ENCODE data around the gene BZW2.

BZW2 gene

DNA sequence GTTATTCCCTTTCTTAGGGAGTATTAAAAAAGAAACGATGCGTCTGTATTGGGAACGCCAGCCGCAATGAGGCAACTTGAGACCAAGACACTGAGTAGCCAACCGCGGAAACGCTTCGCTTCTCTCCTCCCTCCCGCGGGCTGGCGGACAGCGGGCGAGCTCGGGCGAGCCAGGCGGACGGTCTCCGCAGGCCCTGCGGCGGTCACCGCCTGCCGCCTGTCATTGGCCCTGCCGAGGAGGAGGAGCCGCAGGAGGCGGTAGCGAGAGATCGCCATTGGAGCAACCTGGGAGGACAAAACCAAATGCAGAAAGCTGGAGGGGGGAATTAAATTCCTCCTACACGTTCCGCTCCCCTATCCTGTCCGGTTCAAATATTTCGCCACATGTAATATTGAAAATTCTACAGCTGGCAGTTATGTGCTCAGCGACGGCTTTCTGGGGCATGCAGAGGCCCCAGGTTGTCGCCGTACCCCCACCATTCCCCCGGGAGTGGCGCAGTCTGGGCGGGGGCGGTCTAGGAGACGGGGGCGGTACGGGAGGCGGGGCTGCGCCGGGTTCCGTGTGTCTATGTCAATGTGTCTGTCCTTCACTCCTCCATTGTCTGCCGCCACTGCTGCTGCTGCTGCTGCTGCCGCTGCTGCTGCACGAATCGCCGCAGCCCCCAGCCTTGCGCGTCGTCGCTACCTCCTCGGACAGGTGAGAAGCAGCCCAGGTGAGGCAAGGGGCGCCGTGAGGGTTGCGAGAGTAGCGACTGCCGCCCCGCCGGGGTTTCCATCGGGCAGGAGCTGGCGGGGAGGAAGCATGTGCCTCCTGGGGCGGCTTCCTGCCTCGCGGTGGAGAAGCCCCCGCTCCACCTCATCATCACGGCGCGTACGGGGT is at the start of gene BZW2, which contains the start of gene ANKMY2:
Gene BZW2 (plus strand): TSS at position 589 of the 879 bp plus-strand sequence. CDS start 19,263 bp downstream, outside the sequence.
Gene ANKMY2 (minus strand): TSS at position 162 of the 879 bp plus-strand sequence. CDS start 181 bp downstream, outside the sequence.
- in situ Hi-C loops (cut with HindIII; ENCODE audit: low sequenced_read_pairs): no loop called here
- TF ChIP-seq, protein P1, sequence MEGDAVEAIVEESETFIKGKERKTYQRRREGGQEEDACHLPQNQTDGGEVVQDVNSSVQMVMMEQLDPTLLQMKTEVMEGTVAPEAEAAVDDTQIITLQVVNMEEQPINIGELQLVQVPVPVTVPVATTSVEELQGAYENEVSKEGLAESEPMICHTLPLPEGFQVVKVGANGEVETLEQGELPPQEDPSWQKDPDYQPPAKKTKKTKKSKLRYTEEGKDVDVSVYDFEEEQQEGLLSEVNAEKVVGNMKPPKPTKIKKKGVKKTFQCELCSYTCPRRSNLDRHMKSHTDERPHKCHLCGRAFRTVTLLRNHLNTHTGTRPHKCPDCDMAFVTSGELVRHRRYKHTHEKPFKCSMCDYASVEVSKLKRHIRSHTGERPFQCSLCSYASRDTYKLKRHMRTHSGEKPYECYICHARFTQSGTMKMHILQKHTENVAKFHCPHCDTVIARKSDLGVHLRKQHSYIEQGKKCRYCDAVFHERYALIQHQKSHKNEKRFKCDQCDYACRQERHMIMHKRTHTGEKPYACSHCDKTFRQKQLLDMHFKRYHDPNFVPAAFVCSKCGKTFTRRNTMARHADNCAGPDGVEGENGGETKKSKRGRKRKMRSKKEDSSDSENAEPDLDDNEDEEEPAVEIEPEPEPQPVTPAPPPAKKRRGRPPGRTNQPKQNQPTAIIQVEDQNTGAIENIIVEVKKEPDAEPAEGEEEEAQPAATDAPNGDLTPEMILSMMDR (IDR thresholded peaks at IDR 0.05; ENCODE audit: low read depth, low read length, missing control alignments): no peak
- peak within 1 kb of the TSS; percentile 91 for H3K4me3 ChIP-seq (ENCODE audit: low read depth, low read length)
- peak; percentile 91 for DNase-seq (ENCODE audit: low read depth)

DNA sequence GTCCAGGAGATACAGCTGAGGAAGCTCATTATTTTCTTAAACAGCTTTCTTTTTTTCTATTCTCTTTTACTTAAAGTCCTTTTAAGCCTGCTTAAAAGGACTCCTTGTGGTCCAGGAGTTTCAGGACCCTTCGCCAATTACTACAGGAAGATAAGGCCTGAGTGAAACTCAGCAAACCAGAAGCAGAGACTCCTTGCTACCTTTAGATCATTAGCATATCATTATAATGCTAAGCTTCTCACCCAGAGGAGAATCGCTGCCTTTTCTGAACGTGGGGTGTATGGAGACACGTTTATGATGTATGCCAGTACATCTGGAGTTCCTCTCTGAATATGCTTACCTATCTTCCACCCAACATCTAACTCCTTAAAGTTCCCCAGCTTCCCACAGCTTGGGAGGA is 48.0 kb upstream of the BZW2 start:
- no peak for DNase-seq (ENCODE audit: low read depth)
- in situ Hi-C loops (cut with HindIII; ENCODE audit: low sequenced_read_pairs): no loop called here
- TF ChIP-seq, protein P1 (IDR thresholded peaks at IDR 0.05; ENCODE audit: low read depth, low read length, missing control alignments): no peak
- H3K4me3 ChIP-seq (ENCODE audit: low read depth, low read length): no peak overlapping the region

DNA sequence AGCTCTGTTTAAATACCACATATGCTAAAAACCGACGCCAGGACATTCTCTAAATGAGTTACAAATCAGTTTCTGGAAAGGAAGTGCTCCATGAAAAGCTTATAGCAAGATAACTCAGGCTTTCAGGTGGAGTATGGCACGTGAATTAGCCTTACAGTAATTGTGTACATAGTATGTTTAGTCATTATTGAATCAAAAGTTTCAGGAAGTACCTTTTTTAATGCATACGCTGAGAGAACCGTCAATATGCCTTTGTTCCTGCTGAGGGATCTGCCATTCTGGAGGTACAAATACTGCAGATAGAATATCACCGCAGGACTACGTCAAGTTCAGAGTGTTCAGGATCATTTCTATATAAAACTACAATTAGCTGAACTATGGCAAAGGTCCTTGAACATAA is 46.1 kb upstream of the BZW2 start:
- no peak for DNase-seq (ENCODE audit: low read depth)
- TF ChIP-seq, protein P1 (IDR thresholded peaks at IDR 0.05; ENCODE audit: low read depth, low read length, missing control alignments): no peak
- H3K4me3 ChIP-seq (ENCODE audit: low read depth, low read length): no peak overlapping the region
- in situ Hi-C loops (cut with HindIII; ENCODE audit: low sequenced_read_pairs): no loop called here

DNA sequence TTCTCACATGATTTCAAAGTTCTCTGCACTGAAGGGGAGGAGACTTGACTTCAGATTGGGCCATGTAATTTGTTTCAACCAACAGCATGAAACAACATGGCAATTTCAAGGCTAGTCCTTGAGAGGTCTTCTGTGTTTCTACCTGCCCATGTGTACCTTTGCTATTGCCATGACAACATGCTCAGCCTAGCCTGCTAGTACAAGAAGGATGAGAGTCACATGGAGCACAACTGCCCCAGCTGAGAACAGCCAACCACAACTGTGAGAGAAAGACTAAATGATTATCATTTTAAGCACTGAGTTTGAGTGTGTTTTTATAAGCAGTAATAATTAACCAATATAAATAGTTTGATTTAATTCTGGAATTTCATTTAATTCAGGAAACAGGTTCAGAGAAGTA is 42.3 kb upstream of the BZW2 start:
- DNase-seq (ENCODE audit: low read depth): no peak
- TF ChIP-seq, protein P1 (IDR thresholded peaks at IDR 0.05; ENCODE audit: low read depth, low read length, missing control alignments): no peak
- in situ Hi-C loops (cut with HindIII; ENCODE audit: low sequenced_read_pairs): no loop called here
- H3K4me3 ChIP-seq (ENCODE audit: low read depth, low read length): no peak overlapping the region

DNA sequence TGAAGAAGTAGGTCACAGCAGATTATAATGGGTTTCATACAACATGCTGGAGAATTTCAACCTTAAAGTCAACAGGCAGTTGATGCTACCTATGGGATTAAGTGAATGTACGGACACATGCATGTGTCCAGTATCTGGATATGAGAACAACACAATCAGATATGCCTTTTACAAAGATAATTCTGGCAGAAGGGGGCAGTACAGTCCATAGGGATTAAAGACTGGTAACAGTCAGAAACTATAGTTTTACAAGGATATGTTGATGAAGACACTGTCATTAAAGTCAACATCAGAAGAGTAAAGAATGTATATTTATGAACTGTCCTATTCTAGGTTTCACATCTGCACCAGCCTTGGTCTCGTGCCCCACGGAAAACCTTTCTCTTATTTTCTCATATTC is 41.9 kb upstream of the BZW2 start:
- H3K4me3 ChIP-seq (ENCODE audit: low read depth, low read length): no peak overlapping the region
- TF ChIP-seq, protein P1 (IDR thresholded peaks at IDR 0.05; ENCODE audit: low read depth, low read length, missing control alignments): no peak
- in situ Hi-C loops (cut with HindIII; ENCODE audit: low sequenced_read_pairs): no loop called here
- DNase-seq (ENCODE audit: low read depth): no peak

DNA sequence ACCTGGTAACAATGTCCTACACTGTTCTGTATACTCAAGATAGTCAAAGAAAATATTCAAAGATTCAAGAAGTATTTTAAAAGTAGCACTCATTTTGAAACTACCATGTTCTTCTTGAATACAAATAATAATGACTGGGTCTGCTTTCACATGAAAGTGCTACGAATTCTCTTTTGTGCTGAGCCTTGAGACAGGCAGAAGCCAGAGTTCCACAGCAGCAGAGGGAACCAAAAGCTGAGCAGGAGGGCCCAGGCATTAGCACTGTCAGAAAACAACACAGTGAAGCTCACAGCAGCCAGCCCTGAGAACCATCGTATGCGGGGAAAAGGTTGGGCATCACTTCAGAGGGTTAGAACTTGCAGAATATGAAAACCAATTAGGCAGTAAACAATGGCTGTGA is 39.3 kb upstream of the BZW2 start:
- H3K4me3 ChIP-seq (ENCODE audit: low read depth, low read length): no peak overlapping the region
- no peak for DNase-seq (ENCODE audit: low read depth)
- in situ Hi-C loops (cut with HindIII; ENCODE audit: low sequenced_read_pairs): no loop called here
- TF ChIP-seq, protein P1 (IDR thresholded peaks at IDR 0.05; ENCODE audit: low read depth, low read length, missing control alignments): no peak

All from astrocyte of the cerebellum (primary cell).